ENCODE data around the gene BPIFB6.

- TF ChIP-seq CTCF (conservative IDR thresholded peaks at IDR 0.05; ENCODE audit: low read depth, low read length): no peak
- TF ChIP-seq EZH2 (IDR thresholded peaks at IDR 0.05; ENCODE audit: low read length, unreplicated experiment): no peak
- TF ChIP-seq EZH2phosphoT487 (IDR thresholded peaks at IDR 0.05; ENCODE audit: borderline replicate concordance, low read length): no peak
Observed at GRCh38 chr20:33010133-33010504, 21.3 kb upstream of the BPIFB6 start.

All from PC-3 (cell line).